Esophagus muscularis mucosa (tissue), 4 donors: ENCODE measurements around the gene EPB42. TPM values are rescaled to one million over a fixed set of nuclear protein-coding genes. Genes with fewer than 3 reads are reported as not detected.

ENCODE experiments used
- DNase-seq: peaks from one replicate; pipeline ENCODE4 v3.0.0-alpha.2; 2017; ENCODE audit errors: extremely low spot score
- H3K27ac ChIP-seq, 4 donors: fragments of 200-600 bp; sonication (generic); replicated peaks in 1 of 4; 1 replicate in 3 of 4; 2 replicates in 1 of 4; pipeline ENCODE4 v1.5.1; 2016 to 2019; ENCODE audit warnings: mild to moderate bottlenecking in 1 of 4
- H3K27me3 ChIP-seq, 4 donors: fragments of 200-600 bp; sonication (generic); one replicate each; pipeline versions ENCODE4 v1.5.1 to v1.6.0; 2016 to 2019
- H3K36me3 ChIP-seq, 4 donors: fragments of 200-600 bp; sonication (generic); one replicate each; pipeline ENCODE4 v1.5.1; 2016 to 2019
- H3K4me1 ChIP-seq, 4 donors: fragments of 200-600 bp; sonication (generic); one replicate each; pipeline ENCODE4 v1.5.1; 2016 to 2019
- H3K4me3 ChIP-seq, 4 donors: fragments of 200-600 bp; sonication (generic); 1 replicate in 2 of 4; 2 replicates in 2 of 4; pipeline ENCODE4 v1.5.1; 2016 to 2019; ENCODE audit warnings: mild to moderate bottlenecking in 4 of 4, moderate library complexity in 1 of 4
- H3K9me3 ChIP-seq, 4 donors: fragments of 200-600 bp; sonication (generic); 1 replicate in 3 of 4; 2 replicates in 1 of 4; pipeline ENCODE4 v1.5.1; 2016 to 2019
- EP300 ChIP-seq: sonication (generic); formaldehyde crosslinking; IDR thresholded peaks from one replicate; pipeline ENCODE4 v1.6.1; 2017; ENCODE audit warnings: antibody characterized with exemption
- POLR2A ChIP-seq: fragments of 450-650 bp; IDR thresholded peaks from one replicate; pipeline ENCODE4 v1.6.1; 2017; ENCODE audit warnings: antibody characterized with exemption, moderate library complexity, mild to moderate bottlenecking, low read depth
- POLR2AphosphoS5 ChIP-seq, 2 donors: sonication (generic); formaldehyde crosslinking; IDR thresholded peaks; one replicate each; pipeline ENCODE4 v1.6.1; 2017; ENCODE audit warnings: antibody characterized with exemption in 2 of 2
- WGBS: methylation state at CpG from one replicate; pipeline ENCODE4 v1.1.5; 2018; 5-methylcytosine and 5-hydroxymethylcytosine counted together
- intact Hi-C: fragments of 100-400 bp; cut with DNase I; formaldehyde crosslinking; loops from one replicate; pipeline ENCODE4 v1.15.1; 2023
- total RNA-seq, 4 donors: library from RNA; depleted of rRNA; stranded (reverse); fragments of >200 nt; gene quantifications; one replicate each; pipeline versions ENCODE4 v1.1.0 to v1.2.1, GENCODE V29; 2016
- TF ChIP-seq, protein P1 (sequence below), 3 experiments: fragments of 200-600 bp in 2 of 3; fragments of 450-650 bp in 1 of 3; sonication (generic) in 2 of 3; IDR thresholded peaks; one replicate each; pipeline ENCODE4 v1.5.1; 2017 to 2019; ENCODE audit warnings: antibody characterized with exemption in 3 of 3, mild to moderate bottlenecking in 2 of 3, moderate library complexity in 1 of 3

EPB42 gene
- total RNA-seq, 4 donors from 2014 or later = 0.33 TPM; not detected in 3

DNA sequence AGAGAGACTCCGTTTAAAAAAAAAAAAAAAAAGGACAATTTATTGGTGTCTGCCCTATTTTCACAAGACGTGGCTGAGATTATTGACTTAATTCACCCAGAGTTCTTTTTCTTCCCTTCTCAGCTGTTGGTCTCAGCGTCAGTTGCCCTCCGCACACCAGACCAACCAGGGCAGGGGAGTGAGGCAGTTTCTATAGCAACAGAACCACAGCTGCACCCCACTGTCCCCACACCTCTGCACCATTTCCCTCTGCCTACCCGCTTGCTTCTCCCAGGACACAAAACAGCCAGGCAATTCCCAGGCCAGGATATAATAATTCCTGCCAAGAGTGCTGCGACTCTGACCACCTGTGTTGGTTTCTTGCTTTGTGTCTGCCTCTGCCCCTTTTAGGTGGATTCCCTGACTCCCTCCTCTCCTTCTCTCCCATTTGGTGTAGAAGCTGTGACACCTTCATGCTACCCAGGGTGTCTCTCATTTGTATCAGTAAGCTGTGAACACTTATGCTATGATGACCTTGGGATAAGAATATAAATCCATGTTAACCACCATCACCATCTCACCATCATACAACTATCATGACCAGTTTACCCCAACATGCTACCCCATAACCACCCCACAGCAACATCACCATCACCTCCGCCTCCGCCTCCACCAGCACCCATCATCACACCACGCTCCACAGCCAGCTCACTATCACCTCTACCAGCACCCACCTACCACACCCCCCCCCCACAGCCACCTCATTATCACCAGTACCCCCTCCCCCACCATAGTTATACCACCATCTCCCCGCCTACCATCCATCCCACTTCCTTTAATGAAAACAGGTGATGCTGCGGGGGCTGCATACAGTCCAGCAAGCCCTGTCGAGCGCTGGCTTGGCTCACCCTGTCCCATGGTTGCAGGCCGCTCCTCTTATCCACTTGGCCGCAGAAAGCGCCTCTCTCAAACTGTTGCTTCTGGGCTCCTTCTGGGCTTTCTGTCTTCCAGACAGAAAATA is 589 bp downstream of the EPB42 start:
- 87% methylated on average over 16 of the region's 16 CpGs for WGBS
- no peak for TF ChIP-seq EP300
- TF ChIP-seq, protein P1, sequence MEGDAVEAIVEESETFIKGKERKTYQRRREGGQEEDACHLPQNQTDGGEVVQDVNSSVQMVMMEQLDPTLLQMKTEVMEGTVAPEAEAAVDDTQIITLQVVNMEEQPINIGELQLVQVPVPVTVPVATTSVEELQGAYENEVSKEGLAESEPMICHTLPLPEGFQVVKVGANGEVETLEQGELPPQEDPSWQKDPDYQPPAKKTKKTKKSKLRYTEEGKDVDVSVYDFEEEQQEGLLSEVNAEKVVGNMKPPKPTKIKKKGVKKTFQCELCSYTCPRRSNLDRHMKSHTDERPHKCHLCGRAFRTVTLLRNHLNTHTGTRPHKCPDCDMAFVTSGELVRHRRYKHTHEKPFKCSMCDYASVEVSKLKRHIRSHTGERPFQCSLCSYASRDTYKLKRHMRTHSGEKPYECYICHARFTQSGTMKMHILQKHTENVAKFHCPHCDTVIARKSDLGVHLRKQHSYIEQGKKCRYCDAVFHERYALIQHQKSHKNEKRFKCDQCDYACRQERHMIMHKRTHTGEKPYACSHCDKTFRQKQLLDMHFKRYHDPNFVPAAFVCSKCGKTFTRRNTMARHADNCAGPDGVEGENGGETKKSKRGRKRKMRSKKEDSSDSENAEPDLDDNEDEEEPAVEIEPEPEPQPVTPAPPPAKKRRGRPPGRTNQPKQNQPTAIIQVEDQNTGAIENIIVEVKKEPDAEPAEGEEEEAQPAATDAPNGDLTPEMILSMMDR (IDR thresholded peaks at IDR 0.05) = no peak
- no peak for TF ChIP-seq POLR2A
- Histone ChIP-seq H3K9me3 (no peaks in the 10 kb centered on the region), H3K4me3 (no peak overlapping the region), H3K36me3 (no peaks in the 10 kb centered on the region), H3K27ac (no peak overlapping the region), H3K27me3 (peaks cover 0 to 14% (median 0%) of the 10 kb centered on the region in 4 donors), H3K4me1 (no peaks in the 10 kb centered on the region)
- no peak for DNase-seq
- intact Hi-C loops = loop anchor here (5.0 kb wide), 1 partner anchor 67 kb away; no protein-coding TSS in a partner anchor

DNA sequence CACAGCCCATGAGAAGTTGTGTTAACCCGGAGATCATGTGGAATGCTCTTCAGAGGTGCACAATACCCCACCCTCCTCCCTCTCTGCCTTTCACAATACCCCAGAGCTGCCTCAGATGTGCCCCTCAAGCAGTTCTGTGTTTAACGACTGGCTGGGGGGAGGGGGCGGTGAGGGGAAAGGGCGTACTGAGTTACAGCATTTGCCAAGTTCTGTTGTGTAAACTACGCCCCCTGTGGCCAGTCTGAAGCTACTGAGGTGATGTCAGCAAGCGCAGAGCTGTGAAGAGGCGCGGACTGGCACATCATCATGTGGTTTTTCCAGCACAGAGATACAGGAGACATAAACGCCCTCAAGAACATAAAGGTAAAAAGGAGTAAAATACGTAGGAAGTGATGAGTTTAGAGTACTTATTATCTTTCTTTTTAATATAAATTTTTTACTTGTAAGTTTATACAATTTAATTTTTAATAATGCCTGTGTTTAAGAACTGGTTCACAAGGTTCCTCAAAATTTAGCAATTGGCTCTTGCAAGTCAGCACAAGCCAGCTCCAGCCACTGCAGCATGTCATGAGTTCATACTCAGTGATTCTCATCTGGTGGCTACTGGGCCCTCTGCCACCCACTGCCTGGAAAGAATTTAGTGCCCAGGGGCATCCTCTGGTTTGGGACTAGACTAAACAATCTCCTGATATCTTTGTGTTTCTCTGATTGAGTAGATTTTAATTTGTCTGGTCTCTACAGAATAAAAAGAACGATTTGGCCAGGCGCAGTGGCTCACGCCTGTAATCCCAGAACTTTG is 1.7 kb downstream of the EPB42 start:
- Histone ChIP-seq H3K36me3 (no peaks in the 10 kb centered on the region), H3K9me3 (no peaks in the 10 kb centered on the region), H3K27ac (no peak overlapping the region), H3K4me1 (no peaks in the 10 kb centered on the region), H3K27me3 (peaks cover 0 to 10% (median 0%) of the 10 kb centered on the region in 4 donors), H3K4me3 (no peak overlapping the region)
- no peak for DNase-seq
- TF ChIP-seq POLR2AphosphoS5 (IDR thresholded peaks at IDR 0.05) (no peak), EP300 (no peak), POLR2A (no peak)
- TF ChIP-seq, protein P1 (IDR thresholded peaks at IDR 0.05) = peak in 1 of 3 experiments; percentile 5
- WGBS = 38% methylated on average over 13 of the region's 13 CpGs
- intact Hi-C loops = no loop called here

DNA sequence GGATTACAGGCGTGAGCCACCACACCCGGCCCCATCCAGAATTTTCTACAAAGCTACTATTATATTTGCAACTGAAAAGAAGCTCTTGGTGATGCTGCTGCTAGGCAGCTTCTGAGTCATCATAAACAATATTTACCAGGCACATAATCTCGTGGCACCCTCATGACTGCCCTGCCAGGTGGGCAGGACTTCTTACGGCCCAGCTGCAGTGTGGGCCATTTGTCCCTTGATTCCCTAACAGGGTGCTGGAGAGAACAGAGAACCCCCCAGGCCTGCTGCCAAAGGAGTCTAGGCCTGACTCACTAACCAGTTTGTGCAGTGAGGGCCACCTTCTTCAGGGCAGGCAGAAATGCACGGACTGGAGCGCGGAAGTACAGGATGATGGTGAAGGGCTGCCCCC is 4.9 kb downstream of the EPB42 start:
- H3K4me1 ChIP-seq = no peaks in the 10 kb centered on the region
- H3K36me3 ChIP-seq = no peaks in the 10 kb centered on the region
- intact Hi-C loops = no loop called here
- 81% methylated on average over 7 of the region's 7 CpGs for WGBS
- TF ChIP-seq EP300 (no peak), POLR2AphosphoS5 (IDR thresholded peaks at IDR 0.05) (no peak), POLR2A (no peak)
- TF ChIP-seq, protein P1 (IDR thresholded peaks at IDR 0.05) = no peak
- no peaks in the 10 kb centered on the region for H3K9me3 ChIP-seq
- H3K4me3 ChIP-seq = no peak overlapping the region
- peaks cover 0 to 10% (median 0%) of the 10 kb centered on the region in 4 donors for H3K27me3 ChIP-seq
- no peak for DNase-seq
- no peak overlapping the region for H3K27ac ChIP-seq

DNA sequence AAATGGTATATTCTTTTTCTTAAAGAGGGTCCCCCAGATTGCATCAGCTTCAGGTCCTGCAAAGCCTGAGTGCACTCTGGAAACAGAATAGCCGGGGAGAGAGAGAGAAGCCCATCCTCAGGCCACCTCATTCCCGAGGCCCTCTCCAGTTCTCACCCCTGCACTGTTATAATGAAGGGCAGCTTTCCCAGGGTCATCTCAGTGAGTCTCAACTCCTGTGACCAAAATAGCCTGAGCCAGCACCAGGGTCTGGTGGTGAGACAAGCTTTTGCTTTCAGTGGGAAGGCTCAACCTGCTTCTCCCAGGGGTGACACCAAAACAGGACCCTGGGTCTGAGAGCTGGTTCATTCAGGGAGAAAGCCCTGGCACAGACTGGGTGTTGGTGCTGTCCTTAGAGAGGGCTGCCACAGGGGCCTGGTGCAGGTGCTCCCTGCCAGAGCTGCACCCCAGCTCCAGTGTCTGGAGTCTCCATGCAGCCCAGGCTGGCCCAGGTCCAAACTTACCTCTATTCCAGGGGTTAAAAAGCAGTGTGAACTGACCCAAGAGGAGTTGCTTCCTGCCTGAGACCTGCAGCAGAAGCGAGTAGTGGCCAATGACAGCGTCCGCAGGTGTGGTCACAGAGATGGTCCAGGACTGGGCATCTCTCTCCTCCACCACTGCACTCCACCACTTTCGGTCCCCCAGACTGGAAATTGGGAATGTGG is 6.1 kb downstream of the EPB42 start:
- H3K4me1 ChIP-seq = no peaks in the 10 kb centered on the region
- H3K9me3 ChIP-seq = no peaks in the 10 kb centered on the region
- no peak overlapping the region for H3K4me3 ChIP-seq
- H3K27ac ChIP-seq = no peak overlapping the region
- DNase-seq = no peak
- H3K27me3 ChIP-seq = peaks cover 0 to 19% (median 0%) of the 10 kb centered on the region in 4 donors
- intact Hi-C loops = no loop called here
- H3K36me3 ChIP-seq = no peaks in the 10 kb centered on the region
- WGBS = 84% methylated on average over 4 of the region's 6 CpGs
- TF ChIP-seq, protein P1 (IDR thresholded peaks at IDR 0.05) = no peak
- TF ChIP-seq POLR2AphosphoS5 (IDR thresholded peaks at IDR 0.05) (no peak), EP300 (no peak), POLR2A (no peak)
